HepG2 (cell line): ENCODE measurements around the gene ZNF184. TPM values are rescaled to one million over a fixed set of nuclear protein-coding genes. Genes with fewer than 3 reads are reported as not detected.

Experiments
- AHDC1 ChIP-seq: sonication (generic); formaldehyde crosslinking; IDR thresholded peaks from 2 replicates; pipeline ENCODE4 v1.5.1; 2020; ENCODE audit warnings: mild to moderate bottlenecking, missing genetic modification reagents, borderline replicate concordance
- GMEB1 ChIP-seq: sonication (generic); formaldehyde crosslinking; IDR thresholded peaks from 2 replicates; pipeline ENCODE4 v1.5.1; 2020; ENCODE audit warnings: missing genetic modification reagents, mild to moderate bottlenecking, borderline replicate concordance
- KLF13 ChIP-seq: sonication (generic); formaldehyde crosslinking; IDR thresholded peaks from 2 replicates; pipeline ENCODE4 v1.4.0; 2020; ENCODE audit warnings: mild to moderate bottlenecking, missing genetic modification reagents
- NFYC ChIP-seq: IDR thresholded peaks from 2 replicates; pipeline ENCODE4 v1.6.1; 2016; ENCODE audit warnings: missing genetic modification reagents, missing compliant biosample characterization
- POLR2A ChIP-seq, 2 experiments: IDR thresholded peaks; 2 replicates each; pipeline ENCODE4 v1.6.1; 2011; ENCODE audit warnings: low read depth in 2 of 2, low read length in 2 of 2, mild to moderate bottlenecking in 1 of 2, moderate library complexity in 1 of 2; ENCODE audit not compliant: insufficient read depth in 1 of 2
- RBM39 ChIP-seq: fragments of 200-400 bp; formaldehyde crosslinking; IDR thresholded peaks from one replicate; pipeline ENCODE4 v1.6.1; 2018; ENCODE audit warnings: antibody characterized with exemption, mild to moderate bottlenecking, low read depth, low read length; ENCODE audit not compliant: poor library complexity, severe bottlenecking
- ZFP90 ChIP-seq: sonication (generic); formaldehyde crosslinking; IDR thresholded peaks from 2 replicates; pipeline ENCODE4 v1.8.0; 2022; ENCODE audit warnings: missing genetic modification reagents, mild to moderate bottlenecking, inconsistent platforms, borderline replicate concordance
- ZNF143 ChIP-seq: sonication (generic); formaldehyde crosslinking; IDR thresholded peaks from 2 replicates; pipeline ENCODE4 v1.4.0; 2020; ENCODE audit warnings: missing genetic modification reagents
- ZNF17 ChIP-seq: sonication (generic); formaldehyde crosslinking; IDR thresholded peaks from 2 replicates; pipeline ENCODE4 v1.5.0; 2020; ENCODE audit warnings: mild to moderate bottlenecking, missing genetic modification reagents
- ZNF317 ChIP-seq: sonication (generic); formaldehyde crosslinking; IDR thresholded peaks from 2 replicates; pipeline ENCODE4 v1.5.0; 2020; ENCODE audit warnings: mild to moderate bottlenecking, missing genetic modification reagents
- ZNF337 ChIP-seq: sonication (generic); formaldehyde crosslinking; IDR thresholded peaks from 2 replicates; pipeline ENCODE4 v1.5.1; 2020; ENCODE audit warnings: missing genetic modification reagents, low read depth, mild to moderate bottlenecking, borderline replicate concordance
- ZNF431 ChIP-seq: sonication (generic); formaldehyde crosslinking; IDR thresholded peaks from 2 replicates; pipeline ENCODE4 v1.9.0; 2022; ENCODE audit warnings: missing genetic modification reagents, low read depth, mild to moderate bottlenecking, borderline replicate concordance
- ZNF546 ChIP-seq: sonication (generic); formaldehyde crosslinking; conservative IDR thresholded peaks from 2 replicates; pipeline ENCODE4 v1.8.1; 2023; ENCODE audit warnings: mild to moderate bottlenecking, missing genetic modification reagents
- ZNF552 ChIP-seq: sonication (generic); formaldehyde crosslinking; IDR thresholded peaks from 2 replicates; pipeline ENCODE4 v1.9.0; 2022; ENCODE audit warnings: missing genetic modification reagents, mild to moderate bottlenecking, borderline replicate concordance
- ZNF569 ChIP-seq: sonication (generic); formaldehyde crosslinking; IDR thresholded peaks from 2 replicates; pipeline ENCODE4 v1.5.0; 2020; ENCODE audit warnings: mild to moderate bottlenecking, missing genetic modification reagents, moderate library complexity, borderline replicate concordance
- ZNF616 ChIP-seq: sonication (generic); formaldehyde crosslinking; IDR thresholded peaks from 2 replicates; pipeline ENCODE4 v1.5.0; 2020; ENCODE audit warnings: low read depth, mild to moderate bottlenecking, missing genetic modification reagents
- ZNF780A ChIP-seq: sonication (generic); formaldehyde crosslinking; IDR thresholded peaks from 2 replicates; pipeline ENCODE4 v1.8.0; 2022; ENCODE audit warnings: mild to moderate bottlenecking, missing genetic modification reagents, moderate library complexity
- polyA plus RNA-seq, 8 experiments: library from polyadenylated mRNA; depleted of rRNA in 3 of 8; stranded (reverse) in 7 of 8; unstranded in 1 of 8; fragments of >200 nt; fragmentation: Illumina TruSeq in 4 of 8; extraction: Trizol in 4 of 8; gene quantifications; 2 replicates each; pipeline versions ENCODE4 v1.2.1 to v1.2.3, GENCODE V29; 2011 to 2016; ENCODE audit warnings: low read depth in 4 of 8, missing spikeins in 1 of 8, mixed read lengths in 1 of 8; ENCODE audit not compliant: insufficient read depth in 1 of 8
- total RNA-seq, 5 experiments: library from RNA; depleted of rRNA; stranded (reverse); fragments of >200 nt; fragmentation: Illumina TruSeq; extraction: Trizol; gene quantifications; 2 replicates each; pipeline ENCODE4 v1.2.3, GENCODE V29; 2016; ENCODE audit warnings: low read depth in 1 of 5
- TF ChIP-seq, protein P1 (sequence below): sonication (generic); formaldehyde crosslinking; IDR thresholded peaks from 2 replicates; pipeline ENCODE4 v1.5.0; 2020; ENCODE audit warnings: mild to moderate bottlenecking, missing genetic modification reagents

Gene ZNF184
- total and polyA plus RNA-seq, 2 of the 13 experiments (the other 11 are each of a cell fraction or from before 2014, with no cell fraction given), result 2.1 to 10.1 TPM

DNA sequence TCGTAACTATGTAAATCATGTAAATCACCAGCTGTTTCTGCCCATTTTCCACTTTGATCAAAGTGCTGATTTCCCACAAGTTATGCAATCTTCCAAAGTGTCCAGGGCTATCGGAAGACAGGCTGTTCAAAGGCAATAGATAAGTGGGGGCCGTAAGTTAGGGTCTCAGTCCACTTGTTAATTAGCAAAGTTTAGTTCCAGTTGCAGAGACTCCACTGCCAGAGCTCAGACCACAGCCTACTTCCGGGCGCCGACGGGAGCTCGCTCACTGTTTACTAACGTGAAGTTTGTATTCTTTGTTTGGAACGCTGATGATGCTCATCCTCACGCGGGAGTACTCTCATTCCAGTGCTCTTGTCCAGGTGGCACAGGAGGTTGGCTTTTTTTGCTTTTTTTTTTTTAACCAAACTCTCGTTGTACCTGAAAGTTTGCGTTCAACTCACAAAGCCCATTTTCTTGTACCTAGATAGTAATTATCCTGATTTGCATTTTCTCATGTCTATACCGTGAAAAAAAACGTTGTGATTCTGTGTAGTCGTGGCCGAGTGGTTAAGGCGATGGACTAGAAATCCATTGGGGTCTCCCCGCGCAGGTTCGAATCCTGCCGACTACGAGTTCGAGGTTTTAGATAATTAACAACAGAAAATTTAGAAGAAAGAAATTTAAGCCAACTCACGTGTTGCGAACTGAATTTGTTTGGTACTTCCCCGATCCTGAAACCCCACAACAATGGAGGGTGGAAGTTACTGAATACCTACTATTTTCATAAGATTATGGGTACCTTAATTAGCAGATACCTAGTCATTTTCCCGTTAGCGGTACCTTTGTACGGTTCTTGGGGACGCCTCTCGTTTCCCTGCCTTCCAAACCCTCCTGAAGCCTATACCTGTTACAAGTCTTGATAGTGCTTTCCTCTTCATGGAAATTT, 29.9 kb upstream of the ZNF184 start (continued):
- TF ChIP-seq ZNF317, result 0 out of 2 replicates have a peak, but pooled peaks have one; percentile 29
- TF ChIP-seq NFYC (CRISPR knock-in tag), result no peak; the same call in 1 of the 2 replicates
- no peak for TF ChIP-seq POLR2A (IDR thresholded peaks at IDR 0.05; ENCODE audit: insufficient read depth in 1 of 2, low read depth in 2 of 2, low read length in 2 of 2)
- TF ChIP-seq ZFP90 (CRISPR knock-in tag), result no peak
- no peak for TF ChIP-seq RBM39
- TF ChIP-seq, protein P1, sequence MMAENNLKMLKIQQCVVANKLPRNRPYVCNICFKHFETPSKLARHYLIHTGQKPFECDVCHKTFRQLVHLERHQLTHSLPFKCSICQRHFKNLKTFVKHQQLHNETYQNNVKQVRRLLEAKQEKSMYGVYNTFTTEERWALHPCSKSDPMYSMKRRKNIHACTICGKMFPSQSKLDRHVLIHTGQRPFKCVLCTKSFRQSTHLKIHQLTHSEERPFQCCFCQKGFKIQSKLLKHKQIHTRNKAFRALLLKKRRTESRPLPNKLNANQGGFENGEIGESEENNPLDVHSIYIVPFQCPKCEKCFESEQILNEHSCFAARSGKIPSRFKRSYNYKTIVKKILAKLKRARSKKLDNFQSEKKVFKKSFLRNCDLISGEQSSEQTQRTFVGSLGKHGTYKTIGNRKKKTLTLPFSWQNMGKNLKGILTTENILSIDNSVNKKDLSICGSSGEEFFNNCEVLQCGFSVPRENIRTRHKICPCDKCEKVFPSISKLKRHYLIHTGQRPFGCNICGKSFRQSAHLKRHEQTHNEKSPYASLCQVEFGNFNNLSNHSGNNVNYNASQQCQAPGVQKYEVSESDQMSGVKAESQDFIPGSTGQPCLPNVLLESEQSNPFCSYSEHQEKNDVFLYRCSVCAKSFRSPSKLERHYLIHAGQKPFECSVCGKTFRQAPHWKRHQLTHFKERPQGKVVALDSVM (CRISPR knock-in tag), result no peak
- TF ChIP-seq ZNF616 (CRISPR knock-in tag), result no peak
- TF ChIP-seq ZNF780A, result no peak
- no peak for TF ChIP-seq ZNF17
- TF ChIP-seq ZNF569 (CRISPR knock-in tag), result no peak
- no peak for TF ChIP-seq KLF13 (CRISPR knock-in tag)
- TF ChIP-seq ZNF546, result no peak
- no peak for TF ChIP-seq ZNF143
- TF ChIP-seq ZNF431 (CRISPR knock-in tag), result no peak
- TF ChIP-seq GMEB1 (CRISPR knock-in tag), result 0 out of 2 replicates have a peak, but pooled peaks have one; percentile 30
- no peak; the same call in 1 of the 2 replicates for TF ChIP-seq ZNF337 (CRISPR knock-in tag)
- no peak for TF ChIP-seq AHDC1
- TF ChIP-seq ZNF552 (CRISPR knock-in tag), result no peak
